IPS DF 19.7 (cell line): ENCODE measurements around the gene SLC6A17.

ENCODE experiments used
- DNase-seq: peaks from one replicate; pipeline ENCODE4 v3.0.0-alpha.2; 2013; ENCODE audit warnings: low read depth, low spot score

The SLC6A17 gene

DNA sequence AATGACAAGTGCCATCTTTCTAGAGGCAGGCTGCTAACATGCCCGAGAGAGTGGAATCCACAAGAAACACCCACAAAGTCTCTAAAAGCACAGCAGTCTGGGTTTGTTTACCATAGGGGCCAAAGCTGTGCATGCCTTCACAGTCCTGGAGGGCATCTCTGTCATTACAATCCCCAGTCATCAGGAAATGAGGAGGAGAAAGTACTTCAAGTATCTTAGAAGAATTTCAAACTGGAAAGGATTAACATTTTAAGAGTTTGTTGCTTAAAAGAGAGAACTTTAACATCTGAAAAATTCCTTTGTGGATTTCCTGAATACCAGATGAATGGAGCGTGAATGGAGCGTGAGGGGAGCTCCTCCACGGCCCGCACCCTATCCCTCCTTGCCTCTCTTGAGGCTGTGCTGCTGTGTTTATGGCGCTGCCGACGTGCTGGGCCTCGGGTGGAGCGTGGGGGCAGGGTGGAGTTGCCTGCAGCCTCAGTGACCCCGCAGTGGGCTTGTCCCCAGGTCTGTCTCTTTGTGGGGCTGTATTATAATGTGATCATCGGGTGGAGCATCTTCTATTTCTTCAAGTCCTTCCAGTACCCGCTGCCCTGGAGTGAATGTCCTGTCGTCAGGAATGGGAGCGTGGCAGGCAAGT is 23.3 kb downstream of the SLC6A17 start:
- no peak for DNase-seq

DNA sequence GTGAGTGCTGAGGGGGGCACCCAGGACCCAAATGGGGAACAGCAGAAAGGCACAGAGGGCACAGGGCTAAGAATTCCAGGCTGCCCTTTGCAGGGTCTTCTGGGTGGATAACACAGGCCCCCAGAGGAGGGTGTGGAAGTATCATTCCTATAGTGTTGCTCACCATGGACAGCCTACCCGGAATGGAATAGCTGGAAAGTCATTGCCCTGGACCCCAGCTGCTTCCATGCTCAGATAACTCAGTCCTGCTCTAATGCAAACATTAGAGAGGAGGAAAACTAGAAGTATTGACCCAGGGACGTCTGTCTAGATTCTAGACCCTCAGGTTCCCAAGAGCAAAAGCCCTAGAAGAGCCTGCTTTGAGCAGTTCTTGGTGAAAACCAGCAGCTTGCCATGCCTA is 24.7 kb downstream of the SLC6A17 start:
- DNase-seq: no peak

DNA sequence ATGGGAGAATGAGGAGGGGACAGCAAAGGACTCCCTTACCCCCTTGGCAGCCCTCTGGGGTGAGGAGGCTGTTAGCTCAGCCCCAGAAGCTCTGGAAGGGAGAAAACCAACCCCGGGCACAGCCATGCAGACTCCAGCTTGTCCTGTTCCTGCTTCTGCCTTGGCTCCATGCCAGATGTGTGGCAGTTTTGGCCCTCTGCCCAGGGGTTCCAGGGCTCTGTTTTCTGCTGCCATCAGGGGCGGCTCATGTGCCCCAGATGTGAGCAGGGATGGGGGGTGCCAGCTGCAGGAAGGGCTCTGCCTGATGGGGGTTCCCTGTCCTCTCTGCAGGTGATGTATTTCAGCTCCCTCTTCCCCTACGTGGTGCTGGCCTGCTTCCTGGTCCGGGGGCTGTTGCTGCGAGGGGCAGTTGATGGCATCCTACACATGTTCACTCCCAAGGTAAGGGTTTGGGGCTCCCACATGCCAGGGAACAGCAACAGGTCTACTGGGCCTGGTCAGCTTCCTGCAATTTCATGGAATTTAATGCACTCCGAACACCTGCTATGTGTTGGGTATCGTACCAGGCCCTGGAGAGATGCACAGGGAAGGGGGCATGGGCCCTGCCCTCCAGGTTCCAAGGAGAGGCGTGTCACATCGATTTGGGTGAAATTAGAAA is 26.1 kb downstream of the SLC6A17 start:
- no peak for DNase-seq

DNA sequence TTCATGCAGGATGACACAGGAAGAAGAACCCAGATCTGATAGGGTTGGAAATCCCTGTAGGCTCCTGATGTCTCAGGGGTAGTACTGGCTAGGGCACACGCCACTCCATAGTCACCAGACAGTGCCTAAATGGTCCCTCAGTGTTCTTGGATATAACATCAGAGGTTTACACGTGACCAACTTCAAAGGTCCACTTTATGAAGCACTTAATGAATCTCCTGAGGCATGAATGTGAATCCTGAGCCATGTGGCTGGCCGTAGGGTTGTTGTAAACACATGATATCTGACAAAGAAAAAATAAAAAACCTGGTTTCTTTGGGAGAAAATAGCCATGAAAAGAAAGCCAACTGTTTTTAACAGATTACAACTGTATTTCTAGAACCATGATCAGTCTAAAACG is 27.5 kb downstream of the SLC6A17 start:
- no peak for DNase-seq

DNA sequence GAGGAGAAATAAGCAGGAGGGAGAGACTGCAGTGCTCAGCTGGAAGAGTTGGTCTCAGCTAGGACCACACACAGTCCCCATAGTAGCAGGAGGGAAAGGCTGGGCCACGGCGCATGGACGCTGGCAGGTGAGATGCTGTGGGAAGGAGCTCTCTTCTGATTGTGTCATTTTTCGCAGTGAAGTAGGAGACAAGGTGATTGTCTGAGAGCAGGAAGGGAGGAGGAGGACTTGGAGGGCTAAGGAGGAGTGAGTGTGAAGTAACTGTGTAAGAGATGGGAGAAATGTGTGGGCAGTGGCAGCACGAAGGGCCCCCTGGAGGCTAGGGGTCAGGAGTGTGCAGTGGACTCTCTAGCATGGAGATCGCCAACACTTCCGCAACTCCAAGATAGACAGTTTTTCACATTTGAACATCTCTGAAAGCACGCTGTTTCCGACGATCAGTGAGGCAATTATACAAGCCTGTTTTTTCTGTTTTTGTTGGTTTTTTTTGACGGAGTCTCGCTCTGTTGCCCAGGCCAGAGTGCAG is 33.4 kb downstream of the SLC6A17 start:
- DNase-seq: no peak

DNA sequence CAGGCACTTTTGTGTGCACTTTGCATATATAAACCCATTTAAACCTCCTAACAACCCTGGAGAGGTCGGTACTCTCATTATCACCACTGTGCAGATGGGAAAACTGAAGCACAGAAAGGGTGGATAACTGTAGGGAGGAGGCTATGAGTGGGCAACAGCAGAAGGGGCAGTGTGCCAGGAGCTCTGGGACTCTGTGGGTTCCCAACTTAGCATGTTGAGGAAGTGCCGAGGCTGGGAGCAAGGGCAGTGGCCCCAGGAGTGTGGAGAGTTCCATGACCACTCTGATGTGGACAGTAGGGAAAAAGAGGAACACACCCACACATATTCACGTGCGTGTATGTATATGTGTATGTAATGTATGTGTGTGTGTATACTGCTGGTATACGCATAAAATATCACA is 34.2 kb downstream of the SLC6A17 start:
- no peak for DNase-seq

DNA sequence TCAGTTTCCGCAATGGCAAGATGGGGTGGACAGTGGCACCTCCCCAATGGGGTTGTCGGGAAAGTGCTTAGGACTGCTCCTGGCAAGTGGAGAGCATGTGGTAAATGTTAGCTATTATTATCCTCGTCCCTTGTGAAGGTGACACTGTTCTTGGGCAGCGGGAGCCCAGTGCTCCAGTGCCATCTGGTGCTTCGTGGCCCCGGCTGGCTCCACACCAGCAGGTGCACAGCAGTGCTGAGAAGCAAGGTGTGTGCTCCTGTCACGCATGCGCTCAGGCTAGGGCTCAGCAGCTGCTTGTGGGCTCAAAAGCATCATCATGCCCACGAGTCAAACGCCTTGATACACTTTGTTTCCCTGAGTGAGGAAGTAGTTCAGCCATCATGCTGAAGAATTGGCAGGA is 34.9 kb downstream of the SLC6A17 start:
- no peak for DNase-seq

DNA sequence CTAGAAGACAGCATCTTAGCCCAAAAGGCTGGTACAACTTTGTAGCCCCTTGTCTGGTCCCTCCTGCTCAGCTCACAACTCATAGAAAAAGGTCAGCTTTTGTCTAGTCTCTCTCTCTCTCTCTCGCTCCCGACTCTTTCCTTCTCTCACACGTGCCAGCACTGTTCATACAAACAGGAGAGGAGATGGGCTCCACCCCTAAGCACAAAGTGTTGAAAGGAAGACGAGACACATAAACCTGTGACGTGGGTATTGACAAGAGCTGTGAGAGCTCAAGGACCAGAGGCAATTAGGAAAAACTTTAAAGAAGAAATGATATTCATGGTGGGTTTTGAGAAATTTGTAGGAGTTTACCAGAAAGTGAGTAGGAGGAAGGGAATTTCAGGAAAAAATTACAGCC is 36.3 kb downstream of the SLC6A17 start:
- DNase-seq: no peak

DNA sequence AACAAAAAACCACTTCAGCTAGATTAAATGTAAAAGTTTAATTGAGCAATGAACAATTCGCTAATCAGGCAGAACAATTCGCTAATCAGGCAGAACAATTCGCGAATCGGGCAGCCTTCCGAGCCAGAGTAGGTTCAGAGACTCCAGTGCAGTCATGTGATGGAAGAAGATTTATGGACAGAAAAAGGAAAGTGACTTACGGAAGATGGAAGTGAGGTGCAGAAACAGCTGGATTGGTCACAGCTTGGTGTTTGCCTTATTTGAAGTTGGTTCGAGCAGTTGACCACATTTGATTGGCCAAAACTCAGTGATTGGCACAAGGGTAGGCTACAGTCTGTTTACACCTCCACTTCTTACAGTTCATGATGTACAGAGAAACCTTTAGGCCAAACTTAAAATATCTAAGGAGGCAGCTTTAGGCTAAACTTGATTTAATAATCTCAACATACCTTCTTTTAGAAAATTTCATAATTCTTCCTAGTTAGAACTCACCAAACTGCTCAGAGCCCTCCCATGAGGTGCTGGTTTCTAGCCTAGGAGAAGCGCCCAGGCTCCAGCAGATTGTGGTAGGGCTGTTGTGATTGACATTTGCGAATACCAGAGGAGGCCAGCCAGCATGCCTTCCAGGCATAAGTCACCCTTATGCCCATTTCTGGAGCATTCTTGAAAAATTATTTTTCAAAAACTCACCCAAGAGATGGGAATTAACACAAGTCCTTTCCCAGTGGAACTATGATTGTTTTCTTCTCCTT is 37.0 kb downstream of the SLC6A17 start:
- DNase-seq: no peak

DNA sequence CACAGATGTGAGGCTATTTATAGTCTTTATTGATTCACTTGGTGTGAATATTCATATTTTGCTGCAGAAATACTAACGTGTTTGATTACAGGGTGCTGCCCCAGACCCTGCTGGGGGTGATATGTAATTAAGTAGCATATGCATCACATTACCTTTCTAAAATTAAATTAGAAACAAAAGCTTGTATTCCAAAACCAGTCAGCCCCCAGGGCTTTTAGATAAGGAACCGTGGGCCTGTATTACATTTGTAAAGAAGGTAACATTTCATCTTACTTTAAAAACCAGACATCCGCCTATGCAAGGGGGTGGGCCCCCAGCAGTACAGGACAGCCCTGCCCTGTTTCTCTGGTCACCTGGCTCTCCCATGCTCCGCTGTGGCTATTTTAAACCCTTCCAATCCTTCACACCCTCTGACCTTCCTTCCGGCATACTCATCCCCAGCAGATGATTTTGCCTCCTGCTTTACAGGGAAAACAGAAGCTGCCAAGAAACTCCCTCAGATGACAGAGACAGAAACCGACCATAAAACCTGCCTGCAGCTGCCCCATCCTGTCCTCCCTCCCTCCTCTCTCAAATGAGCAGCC is 37.8 kb downstream of the SLC6A17 start:
- DNase-seq: no peak

DNA sequence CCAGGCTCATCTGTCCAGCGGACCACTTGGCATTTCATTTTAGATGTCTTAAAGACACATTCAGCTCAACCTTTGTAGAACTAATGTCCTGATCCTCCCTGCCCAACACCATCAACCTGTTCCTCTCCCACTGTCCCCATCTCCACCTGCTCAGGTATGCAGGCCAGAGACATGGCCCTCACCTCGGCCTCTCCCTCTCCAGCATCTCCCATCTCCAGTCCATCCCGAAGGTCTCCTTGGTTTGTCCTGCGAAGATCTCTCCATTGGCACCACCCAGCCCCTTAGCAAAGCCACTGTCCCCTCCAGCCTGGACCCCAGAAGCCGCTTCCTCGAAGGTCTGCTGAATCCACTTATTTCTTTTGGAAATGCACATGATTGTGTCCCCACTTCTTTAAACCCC is 38.9 kb downstream of the SLC6A17 start:
- DNase-seq: no peak

DNA sequence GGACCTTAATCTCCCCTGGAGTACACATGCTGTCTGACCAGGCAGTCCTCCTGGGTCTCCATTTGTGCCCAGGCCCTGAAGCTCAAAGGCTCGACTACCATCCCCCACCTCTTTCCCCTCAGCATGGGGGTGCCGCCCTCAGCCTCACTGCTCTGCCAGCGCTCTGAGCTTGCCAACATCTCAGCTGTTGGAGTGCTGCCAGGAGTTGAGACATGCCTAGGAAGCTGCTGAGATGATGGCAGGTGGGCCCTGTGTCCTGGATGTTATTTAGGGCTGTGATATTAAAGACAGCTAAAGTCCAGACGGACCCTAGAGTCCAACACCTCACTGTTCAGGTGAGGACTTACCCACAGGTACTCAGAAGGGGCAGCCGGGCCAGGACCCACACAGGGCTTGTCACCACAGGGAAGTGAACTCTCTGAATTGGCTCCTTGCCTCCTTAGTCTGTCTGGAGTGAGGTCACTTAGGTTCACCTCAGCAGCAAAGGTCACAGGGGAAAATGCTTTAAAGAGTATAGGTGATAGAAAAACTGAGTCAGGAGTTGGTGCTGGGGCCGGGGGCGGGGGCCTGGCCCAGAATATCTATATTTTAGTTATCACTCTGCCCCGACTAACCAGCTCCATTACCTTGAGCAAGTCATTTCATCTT is 40.1 kb downstream of the SLC6A17 start:
- no peak for DNase-seq

DNA sequence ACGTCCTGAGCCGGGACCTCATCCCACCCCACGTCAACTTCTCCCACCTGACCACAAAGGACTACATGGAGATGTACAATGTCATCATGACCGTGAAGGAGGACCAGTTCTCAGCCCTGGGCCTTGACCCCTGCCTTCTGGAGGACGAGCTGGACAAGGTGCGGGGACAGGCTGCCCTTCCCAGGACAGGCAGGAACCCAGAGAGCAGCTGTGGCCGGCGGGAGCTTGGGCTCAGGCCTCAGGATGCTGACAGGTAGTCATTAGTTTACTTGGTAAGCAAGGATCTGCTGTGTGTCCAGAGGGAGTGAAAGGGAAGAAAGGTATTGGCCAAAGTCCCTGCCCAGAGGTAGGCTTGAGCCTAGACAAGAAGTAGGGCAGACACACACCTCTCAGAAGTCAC is 42.2 kb downstream of the SLC6A17 start:
- no peak for DNase-seq

DNA sequence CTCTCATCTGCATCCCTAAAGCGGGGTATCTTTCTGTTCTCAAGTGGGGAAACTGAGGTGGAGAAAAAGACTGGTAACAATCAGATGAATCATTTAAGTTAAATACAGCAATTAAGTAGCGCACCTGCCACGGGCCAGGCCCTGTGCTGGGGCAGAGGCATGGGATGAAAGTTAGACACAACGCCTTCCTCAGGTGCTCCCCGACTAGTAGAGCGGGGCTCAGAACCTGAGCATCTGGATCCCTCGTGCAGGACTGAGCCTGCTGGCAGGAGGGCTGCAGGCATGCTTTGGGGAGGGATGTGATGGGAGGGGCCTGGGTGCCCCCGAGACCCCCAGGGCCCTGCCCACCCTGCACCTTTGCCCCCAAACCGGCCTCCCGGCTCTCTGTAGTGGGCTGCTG is 44.9 kb downstream of the SLC6A17 start:
- DNase-seq: no peak

DNA sequence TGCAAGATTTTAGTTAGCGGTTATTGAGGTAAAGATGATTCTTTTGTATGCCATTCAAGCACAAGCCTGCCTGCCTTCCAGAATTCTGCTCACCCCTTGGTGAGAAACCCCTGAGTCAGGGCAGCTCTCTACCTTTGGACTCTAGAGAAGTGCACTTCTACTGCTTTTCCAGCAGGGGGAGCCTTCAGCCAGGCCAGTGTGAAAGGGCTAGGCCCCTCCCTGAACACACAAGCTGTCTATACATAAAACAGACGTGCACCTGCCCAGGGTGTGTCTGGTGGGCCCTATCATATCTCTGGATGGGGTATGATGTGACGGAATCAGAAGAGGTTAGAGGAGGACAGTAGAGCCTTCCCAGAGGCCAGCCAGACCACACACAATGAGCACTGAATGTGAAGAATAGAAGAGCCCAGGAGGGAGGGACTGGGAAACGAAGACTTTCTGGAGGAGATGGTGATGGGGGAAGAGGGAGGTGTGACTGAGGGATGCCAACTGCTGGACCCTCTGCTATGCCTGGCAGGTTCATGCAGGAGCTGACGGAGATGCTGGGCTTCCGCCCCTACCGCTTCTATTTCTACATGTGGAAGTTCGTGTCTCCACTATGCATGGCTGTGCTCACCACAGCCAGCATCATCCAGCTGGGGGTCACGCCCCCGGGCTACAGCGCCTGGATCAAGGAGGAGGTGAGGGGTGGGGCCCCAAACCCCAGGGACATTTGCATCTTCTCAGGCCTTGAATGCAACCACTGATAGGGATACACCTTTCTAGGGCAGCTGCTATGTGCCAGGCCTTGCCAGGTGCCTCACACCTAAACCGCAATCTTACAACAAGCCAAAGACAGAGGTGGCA is 46.8 kb downstream of the SLC6A17 start:
- no peak for DNase-seq

DNA sequence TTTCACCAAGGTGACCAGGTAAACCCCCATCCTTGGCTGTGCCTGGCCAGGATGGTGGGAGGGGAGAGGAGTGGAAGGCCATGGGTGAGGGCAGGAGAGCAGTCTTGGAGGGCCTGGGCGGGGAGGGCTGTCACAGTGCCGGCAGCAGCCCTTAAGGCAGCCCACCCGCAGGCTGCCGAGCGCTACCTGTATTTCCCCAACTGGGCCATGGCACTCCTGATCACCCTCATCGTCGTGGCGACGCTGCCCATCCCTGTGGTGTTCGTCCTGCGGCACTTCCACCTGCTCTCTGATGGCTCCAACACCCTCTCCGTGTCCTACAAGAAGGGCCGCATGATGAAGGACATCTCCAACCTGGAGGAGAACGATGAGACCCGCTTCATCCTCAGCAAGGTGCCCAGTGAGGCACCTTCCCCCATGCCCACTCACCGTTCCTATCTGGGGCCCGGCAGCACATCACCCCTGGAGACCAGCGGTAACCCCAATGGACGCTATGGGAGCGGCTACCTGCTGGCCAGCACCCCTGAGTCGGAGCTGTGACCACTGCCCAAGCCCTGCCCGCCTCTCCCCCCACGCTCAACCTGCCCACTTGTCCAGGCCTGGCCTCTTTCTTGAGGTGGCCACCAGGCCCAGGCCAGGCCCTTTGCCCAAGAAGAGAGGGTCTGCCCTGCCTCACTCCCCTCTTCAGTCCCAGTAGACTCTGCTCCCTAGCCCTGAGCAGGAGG is 47.8 kb downstream of the SLC6A17 start:
- no peak for DNase-seq

DNA sequence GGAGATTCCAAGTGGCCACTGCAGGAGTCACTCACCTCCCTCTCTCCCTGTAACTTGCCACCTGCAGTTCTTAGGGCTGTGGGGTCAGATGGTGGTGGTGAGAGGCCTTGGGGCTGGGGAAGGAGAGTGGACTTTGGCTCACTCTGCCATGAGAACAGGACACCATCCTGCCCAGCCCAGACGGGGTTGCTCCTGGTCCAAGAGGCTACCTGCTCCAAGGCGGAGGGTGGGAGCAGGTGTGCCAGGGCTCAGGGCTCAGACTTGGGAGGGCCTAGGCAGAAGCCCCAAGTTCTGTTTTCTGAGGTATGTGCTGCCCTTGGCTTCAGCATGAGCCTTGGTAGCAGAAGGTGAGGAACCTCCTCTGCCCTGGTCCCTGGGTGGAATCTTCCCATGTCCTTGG is 48.5 kb downstream of the SLC6A17 start:
- no peak for DNase-seq

DNA sequence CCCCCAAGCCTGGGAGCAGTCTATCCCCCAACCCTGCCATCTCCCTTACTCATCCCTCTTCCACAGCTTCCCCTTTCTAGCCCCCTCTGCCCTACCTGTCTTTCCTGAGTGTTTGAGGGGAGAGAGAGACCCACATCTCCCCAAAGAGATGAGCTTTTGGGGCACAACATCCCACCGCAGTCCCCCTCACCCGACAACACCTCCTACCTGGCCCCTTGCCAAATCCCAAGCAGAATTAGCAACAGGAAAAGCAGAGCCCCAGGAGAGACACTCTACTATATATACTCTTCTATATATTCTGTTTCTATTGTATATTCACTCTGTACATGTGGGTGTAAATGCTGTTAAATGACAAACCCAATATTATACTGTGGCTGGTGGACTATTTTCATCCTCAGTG is 49.9 kb downstream of the SLC6A17 start:
- DNase-seq: no peak

DNA sequence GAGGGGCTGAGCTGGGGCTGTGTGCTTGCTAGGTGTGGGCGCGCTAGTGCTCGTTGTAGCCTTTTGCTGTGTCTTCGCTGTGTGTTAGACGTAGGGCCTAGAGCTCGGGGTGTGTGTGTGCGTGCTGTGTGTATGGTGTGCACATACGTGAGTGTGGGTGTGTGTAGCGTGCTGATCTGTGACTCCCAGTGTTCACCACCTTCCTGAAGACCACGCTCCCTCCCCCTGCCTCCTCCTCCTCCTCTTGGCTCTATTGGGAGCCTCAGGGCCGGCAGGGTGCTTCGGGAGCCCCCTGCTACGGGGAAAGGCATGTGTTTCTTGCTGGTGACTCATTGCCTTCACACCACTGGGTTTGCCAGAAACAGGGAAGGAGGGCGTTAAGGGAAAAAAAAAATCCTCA is 50.4 kb downstream of the SLC6A17 start:
- no peak for DNase-seq

DNA sequence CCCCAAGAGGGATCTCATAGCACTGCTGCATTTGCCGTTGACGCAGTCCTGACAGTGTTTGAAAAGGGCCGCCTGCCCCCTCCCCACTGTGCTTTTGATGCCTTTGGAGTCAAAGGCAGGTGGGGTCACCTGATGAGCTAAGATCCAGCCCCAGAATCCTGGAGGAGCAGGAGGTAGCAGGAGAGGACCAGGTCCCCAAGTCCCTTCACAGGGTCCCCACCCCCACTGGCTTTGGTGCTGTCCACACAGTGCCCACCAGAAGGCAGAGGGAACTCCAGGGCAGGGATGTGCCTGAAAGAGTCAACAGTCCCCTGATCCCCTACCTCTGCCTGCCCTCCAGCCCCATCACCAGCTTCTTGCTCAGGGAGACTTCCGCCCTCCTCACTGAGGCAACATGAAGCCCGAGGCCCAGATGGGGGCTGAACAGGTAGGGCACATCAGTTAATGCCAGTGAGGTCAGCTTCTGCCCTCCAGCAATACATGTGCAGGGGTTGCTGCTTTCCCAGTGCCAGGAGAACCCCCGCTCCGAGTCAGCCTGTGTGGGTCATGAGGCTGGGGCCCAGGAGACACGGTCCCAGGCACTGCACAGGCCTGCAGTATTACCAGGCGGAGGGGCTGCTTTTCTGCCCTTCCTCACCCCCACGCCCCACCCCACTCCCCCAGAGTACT is 51.0 kb downstream of the SLC6A17 start:
- no peak for DNase-seq
